Choroid plexus epithelial cell (primary cell): ENCODE data around the gene OAT.

Experiments
- DNase-seq: peaks from one replicate; pipeline ENCODE4 v3.0.0-alpha.2; 2010; ENCODE audit warnings: low read depth
- H3K4me3 ChIP-seq: 2 replicates; pipeline ENCODE4 v1.5.1; 2011; ENCODE audit warnings: low read depth, mild to moderate bottlenecking, control low read depth, low read length, moderate library complexity
- TF ChIP-seq, protein P1 (sequence below): conservative IDR thresholded peaks from 2 replicates; pipeline ENCODE4 v1.5.1; 2011; ENCODE audit warnings: low read depth, mild to moderate bottlenecking, control low read depth, inconsistent platforms, low read length, moderate library complexity

Gene OAT

DNA sequence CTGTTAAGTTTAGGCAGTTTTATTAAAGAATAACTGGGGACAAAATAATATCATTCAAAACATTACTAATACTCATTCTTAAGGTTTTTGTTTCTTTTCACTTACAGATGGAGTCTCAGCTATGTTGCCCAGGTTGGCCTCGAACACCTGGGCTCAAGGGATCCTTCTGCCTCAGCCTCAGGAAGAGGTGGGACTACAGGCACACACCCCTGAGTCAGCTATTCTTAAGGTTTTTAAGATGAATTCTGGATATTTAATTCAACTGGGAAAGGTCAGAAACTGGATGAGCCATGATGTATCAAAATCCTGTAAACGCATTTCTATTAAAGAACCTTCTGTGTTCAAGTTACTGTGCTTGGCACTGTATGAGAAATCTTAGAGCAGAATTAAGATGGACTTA lies 3.5 kb downstream of the OAT start:
- no peak overlapping the region for H3K4me3 ChIP-seq
- DNase-seq = no peak
- TF ChIP-seq, protein P1, sequence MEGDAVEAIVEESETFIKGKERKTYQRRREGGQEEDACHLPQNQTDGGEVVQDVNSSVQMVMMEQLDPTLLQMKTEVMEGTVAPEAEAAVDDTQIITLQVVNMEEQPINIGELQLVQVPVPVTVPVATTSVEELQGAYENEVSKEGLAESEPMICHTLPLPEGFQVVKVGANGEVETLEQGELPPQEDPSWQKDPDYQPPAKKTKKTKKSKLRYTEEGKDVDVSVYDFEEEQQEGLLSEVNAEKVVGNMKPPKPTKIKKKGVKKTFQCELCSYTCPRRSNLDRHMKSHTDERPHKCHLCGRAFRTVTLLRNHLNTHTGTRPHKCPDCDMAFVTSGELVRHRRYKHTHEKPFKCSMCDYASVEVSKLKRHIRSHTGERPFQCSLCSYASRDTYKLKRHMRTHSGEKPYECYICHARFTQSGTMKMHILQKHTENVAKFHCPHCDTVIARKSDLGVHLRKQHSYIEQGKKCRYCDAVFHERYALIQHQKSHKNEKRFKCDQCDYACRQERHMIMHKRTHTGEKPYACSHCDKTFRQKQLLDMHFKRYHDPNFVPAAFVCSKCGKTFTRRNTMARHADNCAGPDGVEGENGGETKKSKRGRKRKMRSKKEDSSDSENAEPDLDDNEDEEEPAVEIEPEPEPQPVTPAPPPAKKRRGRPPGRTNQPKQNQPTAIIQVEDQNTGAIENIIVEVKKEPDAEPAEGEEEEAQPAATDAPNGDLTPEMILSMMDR = no peak

DNA sequence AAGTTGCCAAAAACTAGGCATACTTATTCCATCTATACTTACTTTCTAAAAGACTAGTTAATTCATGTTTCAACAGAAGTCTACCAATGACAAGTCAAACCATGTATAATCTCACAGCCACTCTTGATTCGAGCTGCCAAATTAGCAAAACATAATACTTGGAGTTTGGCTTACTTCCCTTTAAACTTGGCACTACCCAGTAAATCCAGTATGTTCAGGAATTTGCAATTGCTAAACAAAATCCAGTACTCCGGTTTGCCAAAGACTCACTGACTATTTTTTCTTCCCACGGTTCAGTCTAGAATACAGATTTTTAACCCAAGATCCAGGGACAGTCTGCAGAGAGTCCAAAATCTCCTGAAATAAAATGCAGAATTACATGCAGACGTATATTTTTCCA lies 4.6 kb downstream of the OAT start:
- TF ChIP-seq, protein P1 = no peak
- peak; percentile 22 for DNase-seq
- H3K4me3 ChIP-seq = no peak overlapping the region

DNA sequence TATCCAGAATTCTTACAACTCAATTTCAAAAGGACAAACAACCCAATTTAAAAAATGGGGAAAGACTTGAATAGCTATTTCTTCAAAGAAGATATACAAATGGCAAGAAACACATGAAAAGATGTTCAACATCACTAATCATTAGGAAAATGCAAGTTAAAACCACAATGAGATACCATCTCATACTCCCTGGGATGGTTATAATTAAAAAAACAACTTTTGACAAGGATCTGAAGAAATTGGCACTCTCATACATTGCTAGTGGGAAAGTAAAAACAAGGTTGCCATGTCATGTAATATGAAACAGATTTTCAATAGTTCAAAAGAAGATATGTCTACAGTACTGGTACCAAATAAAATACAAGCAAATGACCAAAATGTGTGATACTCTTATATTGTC lies 9.0 kb downstream of the OAT start:
- TF ChIP-seq, protein P1 = no peak
- H3K4me3 ChIP-seq = no peak overlapping the region
- DNase-seq = no peak

DNA sequence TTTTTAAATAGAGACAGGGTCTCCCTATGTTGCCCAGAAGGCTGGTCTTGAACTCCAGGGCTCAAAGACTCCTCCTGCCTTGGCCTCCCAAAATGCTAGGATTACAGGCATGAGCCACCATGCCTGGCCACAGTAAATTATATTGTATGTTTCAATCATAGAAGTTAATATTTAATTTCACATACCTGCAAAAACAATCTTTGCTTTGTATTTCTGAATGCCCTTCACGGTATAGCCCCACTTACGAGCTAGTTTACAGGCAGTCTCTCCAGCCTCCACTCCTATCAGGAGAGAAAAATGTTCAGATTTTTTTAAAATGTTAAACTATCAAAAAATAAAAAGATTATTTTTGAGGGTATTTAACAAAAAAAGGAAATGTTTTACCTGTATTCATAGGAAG lies 10.4 kb downstream of the OAT start:
- no peak for DNase-seq
- H3K4me3 ChIP-seq = no peak overlapping the region
- TF ChIP-seq, protein P1 = no peak

DNA sequence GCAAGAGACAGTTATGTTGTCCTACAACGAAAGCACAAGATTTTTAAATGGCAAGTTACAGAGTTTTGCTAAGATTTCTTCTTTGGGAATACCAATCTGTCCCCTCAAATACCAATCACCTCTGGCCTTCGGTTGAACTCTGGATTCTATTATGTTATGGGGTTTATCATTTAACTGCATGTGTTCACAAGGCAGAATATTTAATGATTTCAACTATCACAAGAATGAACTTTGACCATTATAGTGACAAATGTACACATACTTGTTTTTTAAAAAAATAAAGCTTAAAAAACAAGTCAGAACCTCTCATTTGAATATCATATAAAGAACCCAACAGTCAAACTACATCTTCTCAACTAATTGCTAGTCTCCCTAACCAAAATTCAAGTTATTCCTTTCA lies 11.3 kb downstream of the OAT start:
- DNase-seq = no peak
- TF ChIP-seq, protein P1 = no peak
- H3K4me3 ChIP-seq = no peak overlapping the region

DNA sequence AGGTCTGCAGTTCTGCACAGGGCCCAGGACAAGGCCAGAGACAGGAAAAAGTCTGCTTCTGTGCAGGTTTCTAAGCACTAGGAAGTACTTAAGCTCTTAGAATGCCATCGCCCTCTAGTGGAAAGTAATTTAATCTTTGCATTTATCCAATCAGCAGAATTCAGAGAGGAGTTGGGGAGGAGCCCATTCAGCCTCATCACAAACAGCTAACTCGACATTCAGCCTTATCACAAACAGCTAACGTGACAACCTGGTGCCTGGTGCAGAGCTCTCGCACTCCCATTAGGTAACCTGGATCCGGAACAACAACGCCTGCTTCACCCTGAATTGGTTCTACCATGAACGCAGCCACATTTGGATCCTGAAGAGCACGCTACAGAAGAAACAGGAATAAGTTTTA lies 15.2 kb downstream of the OAT start:
- H3K4me3 ChIP-seq = no peak overlapping the region
- TF ChIP-seq, protein P1 = peak; percentile 73
- DNase-seq = peak; percentile 95

DNA sequence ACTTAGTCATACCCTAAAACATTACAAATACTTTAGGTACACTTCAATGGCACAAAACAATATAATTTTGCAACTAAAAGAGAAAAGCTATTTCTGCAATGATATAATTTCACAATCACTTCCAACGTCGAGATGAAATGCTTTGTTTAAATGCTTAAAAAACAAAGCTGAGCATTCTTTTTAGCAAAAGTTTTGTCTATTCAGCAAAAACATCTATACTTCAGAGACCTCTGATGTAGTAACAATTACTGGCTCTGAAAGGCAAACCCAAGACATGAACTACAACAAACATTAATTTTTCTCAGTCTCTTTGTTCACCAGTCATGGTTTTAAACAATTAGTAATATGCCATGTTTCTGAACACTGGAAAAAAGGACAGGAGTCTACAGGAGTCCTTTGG lies 16.4 kb downstream of the OAT start:
- no peak for DNase-seq
- H3K4me3 ChIP-seq = no peak overlapping the region
- TF ChIP-seq, protein P1 = no peak
